HepG2 (cell line): ENCODE data around the gene GRAMD2A. TPM values are rescaled to one million over a fixed set of nuclear protein-coding genes. Genes with fewer than 3 reads are reported as not detected.

Experiments used
- ATAC-seq: fragments of 200-7000 bp; cut with Tn5 transposase; 3 replicates; pipeline ENCODE4 v1.9.1; 2020; ENCODE audit warnings: mild to moderate bottlenecking, moderate library complexity
- BruUV-seq: library from RNA; stranded (reverse); fragments of 400-500 nt; replicated peaks from 2 replicates; lab custom pipeline; 2021; lab: Mats Ljungman, UMichigan
- CTCF ChIA-PET: fragments of 300-600 bp; formaldehyde crosslinking; extraction: SDS; loops from one replicate; lab custom pipeline; 2021; ENCODE audit warnings: low total read pairs, inconsistent platforms, low intra/inter-chr PET ratio; lab: Yijun Ruan, JAX
- POLR2A ChIA-PET: fragments of 350-600 bp; sonication (Branson Sonifier 250); formaldehyde crosslinking; loops from one replicate; lab custom pipeline; 2020; ENCODE audit warnings: antibody characterized with exemption, inconsistent platforms; lab: Yijun Ruan, JAX
- DNase-seq: peaks from one replicate; pipeline ENCODE4 v3.0.0-alpha.2; 2015; ENCODE audit warnings: low spot score
- FAIRE-seq: peaks from 3 replicates; lab custom pipeline; 2011; peaks lifted over from hg19 to GRCh38; lab: Jason Lieb, UNC
- H2AFZ ChIP-seq: one replicate; pipeline ENCODE4 v1.6.1; 2011; ENCODE audit warnings: low read length, inconsistent platforms
- H3K27ac ChIP-seq: fragments of 300-600 bp; 3 replicates; pipeline ENCODE4 v1.8.0; 2011; ENCODE audit warnings: mixed run types, mild to moderate bottlenecking, mixed read lengths, low read length, inconsistent platforms; ENCODE audit not compliant: insufficient read depth; ENCODE audit errors: extremely low read length
- H3K27me3 ChIP-seq, 2 experiments: fragments of 200-600 bp in 1 of 2; 2 replicates in 1 of 2; 3 replicates in 1 of 2; pipeline versions ENCODE4 v1.6.0 to v1.8.0; 2011; ENCODE audit warnings: low read length in 2 of 2, mild to moderate bottlenecking in 2 of 2, moderate library complexity in 2 of 2, inconsistent platforms in 1 of 2; ENCODE audit not compliant: insufficient read depth in 2 of 2, control insufficient read depth in 1 of 2
- H3K36me3 ChIP-seq, 2 experiments: fragments of 200-600 bp in 1 of 2; replicated peaks in 1 of 2; 2 replicates in 1 of 2; 3 replicates in 1 of 2; pipeline versions ENCODE4 v1.5.1 to v1.8.0; 2011; ENCODE audit warnings: low read length in 2 of 2, inconsistent platforms in 1 of 2; ENCODE audit not compliant: insufficient read depth in 2 of 2, control insufficient read depth in 1 of 2
- H3K4me1 ChIP-seq: 2 replicates; pipeline ENCODE4 v1.5.1; 2012; ENCODE audit warnings: low read length, inconsistent platforms; ENCODE audit not compliant: insufficient read depth
- H3K4me2 ChIP-seq: 2 replicates; pipeline ENCODE4 v1.6.0; 2011; ENCODE audit warnings: low read depth, low read length, inconsistent platforms
- H3K4me3 ChIP-seq, 3 experiments: fragments of 200-600 bp in 1 of 3; sonication (generic), shearing (Covaris generic) in 1 of 3; replicated peaks in 1 of 3; 2 replicates each; pipeline ENCODE4 v1.5.1; 2011 to 2016; ENCODE audit warnings: low read length in 3 of 3, inconsistent platforms in 2 of 3, low read depth in 2 of 3, mild to moderate bottlenecking in 2 of 3, control low read depth in 1 of 3, mixed read lengths in 1 of 3; ENCODE audit not compliant: insufficient read depth in 1 of 3
- H3K79me2 ChIP-seq: one replicate; pipeline ENCODE4 v1.6.1; 2011; ENCODE audit warnings: low read length, inconsistent platforms; ENCODE audit not compliant: insufficient read depth
- H3K9ac ChIP-seq: 2 replicates; pipeline ENCODE4 v1.6.0; 2011; ENCODE audit warnings: mild to moderate bottlenecking, low read depth, low read length, inconsistent platforms; ENCODE audit not compliant: insufficient read depth
- H3K9me3 ChIP-seq: 2 replicates; pipeline ENCODE4 v1.5.1; 2012; ENCODE audit warnings: mild to moderate bottlenecking, low read length
- H4K20me1 ChIP-seq: 2 replicates; pipeline ENCODE4 v1.6.0; 2011; ENCODE audit warnings: inconsistent platforms, mild to moderate bottlenecking, low read length, moderate library complexity; ENCODE audit not compliant: insufficient read depth
- CBX5 ChIP-seq: sonication (generic); formaldehyde crosslinking; IDR thresholded peaks from 2 replicates; pipeline ENCODE4 v1.4.0; 2020; ENCODE audit warnings: missing genetic modification reagents, borderline replicate concordance
- DMAP1 ChIP-seq: IDR thresholded peaks from 2 replicates; pipeline ENCODE4 v1.6.1; 2016
- SNAI1 ChIP-seq: sonication (generic); formaldehyde crosslinking; IDR thresholded peaks from 2 replicates; pipeline ENCODE4 v1.5.0; 2020; ENCODE audit warnings: mild to moderate bottlenecking, missing genetic modification reagents, borderline replicate concordance
- ZNF7 ChIP-seq: IDR thresholded peaks from 2 replicates; pipeline ENCODE4 v1.6.1; 2016; ENCODE audit warnings: missing biosample characterization, missing genetic modification reagents
- WGBS: methylation state at CpG from one replicate; pipeline ENCODE4 v1.1.6; 2017; ENCODE audit warnings: low lambda C conversion rate; 5-methylcytosine and 5-hydroxymethylcytosine counted together
- in situ Hi-C: cut with HindIII; loops from 2 replicates; pipeline ENCODE4 v1.10.0; 2017; ENCODE audit warnings: low pct_unique_long_range_greater_than_20kb; ENCODE audit not compliant: extremely low pct_ligation_motif_present
- intact Hi-C: fragments of 100-400 bp; cut with micrococcal nuclease; formaldehyde crosslinking; loops from one replicate; pipeline ENCODE4 v1.10.0; 2022; ENCODE audit not compliant: unreplicated experiment
- polyA plus RNA-seq, 8 experiments: library from polyadenylated mRNA; depleted of rRNA in 3 of 8; stranded (reverse) in 7 of 8; unstranded in 1 of 8; fragments of >200 nt; fragmentation: Illumina TruSeq in 4 of 8; extraction: Trizol in 4 of 8; gene quantifications; 2 replicates each; pipeline versions ENCODE4 v1.2.1 to v1.2.3, GENCODE V29; 2011 to 2016; ENCODE audit warnings: low read depth in 4 of 8, missing spikeins in 1 of 8, mixed read lengths in 1 of 8; ENCODE audit not compliant: insufficient read depth in 1 of 8
- total RNA-seq, 5 experiments: library from RNA; depleted of rRNA; stranded (reverse); fragments of >200 nt; fragmentation: Illumina TruSeq; extraction: Trizol; gene quantifications; 2 replicates each; pipeline ENCODE4 v1.2.3, GENCODE V29; 2016; ENCODE audit warnings: low read depth in 1 of 5
- TF ChIP-seq, protein P1 (sequence below), 2 experiments: fragments of 450-650 bp in 1 of 2; sonication (generic) in 1 of 2; formaldehyde crosslinking in 1 of 2; IDR thresholded peaks; 2 replicates each; pipeline versions ENCODE4 v1.6.1 to v1.8.0; 2016 to 2022; ENCODE audit warnings: antibody characterized with exemption in 1 of 2, mild to moderate bottlenecking in 1 of 2, missing genetic modification reagents in 1 of 2

The GRAMD2A gene
- total and polyA plus RNA-seq, 2 of the 13 experiments (the other 11 are each of a cell fraction or from before 2014, with no cell fraction given): 0.04 TPM; not detected in 1

DNA sequence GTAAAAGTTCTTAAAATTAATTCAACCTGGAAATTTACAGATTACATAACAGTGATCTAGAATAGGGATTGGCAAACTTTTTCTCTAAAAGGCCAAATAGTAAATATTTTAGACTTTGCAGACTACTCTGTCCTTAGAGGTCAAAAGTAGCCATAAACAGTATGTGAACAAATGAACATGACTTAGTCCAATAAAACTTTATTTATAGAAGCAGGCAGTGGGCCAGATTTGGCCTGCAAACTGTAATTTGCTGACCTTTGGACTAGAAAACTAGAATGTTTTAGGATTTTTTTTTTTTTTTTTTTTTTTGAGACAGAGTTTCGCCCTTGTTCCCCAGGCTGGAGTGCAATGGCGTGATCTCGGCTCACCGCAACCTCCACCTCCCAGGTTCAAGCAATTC lies 67.3 kb downstream of the GRAMD2A start:
- CTCF ChIA-PET: no interaction called here
- no TSS peak for BruUV-seq
- WGBS: 74% methylated on average over 4 of the region's 4 CpGs
- peaks cover 16% of the 10 kb centered on the region; the same call in 1 of the 2 replicates for H3K4me1 ChIP-seq
- in situ Hi-C loops: no loop called here
- POLR2A ChIA-PET: interaction anchor here (0.9 to 1.1 kb wide), 2 partner anchors 10 to 12 kb away, joined by 3 read pairs; partner anchors contain the start of genes MYO9A and SENP8
- FAIRE-seq (no peak), DNase-seq (no peak)
- no peaks in the 10 kb centered on the region for H3K27me3 ChIP-seq
- H3K36me3 ChIP-seq: no peaks in the 10 kb centered on the region
- no peaks in the 10 kb centered on the region for H4K20me1 ChIP-seq
- TF ChIP-seq CBX5 (CRISPR knock-in tag): no peak
- no peak for TF ChIP-seq DMAP1 (CRISPR knock-in tag)
- TF ChIP-seq, protein P1, sequence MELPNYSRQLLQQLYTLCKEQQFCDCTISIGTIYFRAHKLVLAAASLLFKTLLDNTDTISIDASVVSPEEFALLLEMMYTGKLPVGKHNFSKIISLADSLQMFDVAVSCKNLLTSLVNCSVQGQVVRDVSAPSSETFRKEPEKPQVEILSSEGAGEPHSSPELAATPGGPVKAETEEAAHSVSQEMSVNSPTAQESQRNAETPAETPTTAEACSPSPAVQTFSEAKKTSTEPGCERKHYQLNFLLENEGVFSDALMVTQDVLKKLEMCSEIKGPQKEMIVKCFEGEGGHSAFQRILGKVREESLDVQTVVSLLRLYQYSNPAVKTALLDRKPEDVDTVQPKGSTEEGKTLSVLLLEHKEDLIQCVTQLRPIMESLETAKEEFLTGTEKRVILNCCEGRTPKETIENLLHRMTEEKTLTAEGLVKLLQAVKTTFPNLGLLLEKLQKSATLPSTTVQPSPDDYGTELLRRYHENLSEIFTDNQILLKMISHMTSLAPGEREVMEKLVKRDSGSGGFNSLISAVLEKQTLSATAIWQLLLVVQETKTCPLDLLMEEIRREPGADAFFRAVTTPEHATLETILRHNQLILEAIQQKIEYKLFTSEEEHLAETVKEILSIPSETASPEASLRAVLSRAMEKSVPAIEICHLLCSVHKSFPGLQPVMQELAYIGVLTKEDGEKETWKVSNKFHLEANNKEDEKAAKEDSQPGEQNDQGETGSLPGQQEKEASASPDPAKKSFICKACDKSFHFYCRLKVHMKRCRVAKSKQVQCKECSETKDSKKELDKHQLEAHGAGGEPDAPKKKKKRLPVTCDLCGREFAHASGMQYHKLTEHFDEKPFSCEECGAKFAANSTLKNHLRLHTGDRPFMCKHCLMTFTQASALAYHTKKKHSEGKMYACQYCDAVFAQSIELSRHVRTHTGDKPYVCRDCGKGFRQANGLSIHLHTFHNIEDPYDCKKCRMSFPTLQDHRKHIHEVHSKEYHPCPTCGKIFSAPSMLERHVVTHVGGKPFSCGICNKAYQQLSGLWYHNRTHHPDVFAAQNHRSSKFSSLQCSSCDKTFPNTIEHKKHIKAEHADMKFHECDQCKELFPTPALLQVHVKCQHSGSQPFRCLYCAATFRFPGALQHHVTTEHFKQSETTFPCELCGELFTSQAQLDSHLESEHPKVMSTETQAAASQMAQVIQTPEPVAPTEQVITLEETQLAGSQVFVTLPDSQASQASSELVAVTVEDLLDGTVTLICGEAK (IDR thresholded peaks at IDR 0.05): no peak; the same call in 1 of the 2 replicates
- TF ChIP-seq, protein P1 (CRISPR knock-in tag; IDR thresholded peaks at IDR 0.05): peak; percentile 65; the same call in 1 of the 2 replicates
- no peak for TF ChIP-seq SNAI1 (CRISPR knock-in tag)
- no peak for TF ChIP-seq ZNF7 (CRISPR knock-in tag)
- TF ChIP-seq, all 625 proteins: peak for 1
- Histone ChIP-seq H3K79me2 (no peaks in the 10 kb centered on the region), H3K4me3 (no peak overlapping the region), H3K4me2 (no peak overlapping the region), H3K9me3 (no peaks in the 10 kb centered on the region), H3K27ac (no peak overlapping the region), H3K9ac (no peak overlapping the region), H2AFZ (no peak overlapping the region)
- ATAC-seq: no peak
- intact Hi-C loops: no loop called here
